Measurements from ENCODE around the gene FAU. TPM values are rescaled to one million over a fixed set of nuclear protein-coding genes. Genes with fewer than 3 reads are reported as not detected.

FAU gene
- total and polyA plus RNA-seq, 2 of the 13 experiments (the other 11 are each of a cell fraction or from before 2014, with no cell fraction given) = 374 to 869 TPM

DNA sequence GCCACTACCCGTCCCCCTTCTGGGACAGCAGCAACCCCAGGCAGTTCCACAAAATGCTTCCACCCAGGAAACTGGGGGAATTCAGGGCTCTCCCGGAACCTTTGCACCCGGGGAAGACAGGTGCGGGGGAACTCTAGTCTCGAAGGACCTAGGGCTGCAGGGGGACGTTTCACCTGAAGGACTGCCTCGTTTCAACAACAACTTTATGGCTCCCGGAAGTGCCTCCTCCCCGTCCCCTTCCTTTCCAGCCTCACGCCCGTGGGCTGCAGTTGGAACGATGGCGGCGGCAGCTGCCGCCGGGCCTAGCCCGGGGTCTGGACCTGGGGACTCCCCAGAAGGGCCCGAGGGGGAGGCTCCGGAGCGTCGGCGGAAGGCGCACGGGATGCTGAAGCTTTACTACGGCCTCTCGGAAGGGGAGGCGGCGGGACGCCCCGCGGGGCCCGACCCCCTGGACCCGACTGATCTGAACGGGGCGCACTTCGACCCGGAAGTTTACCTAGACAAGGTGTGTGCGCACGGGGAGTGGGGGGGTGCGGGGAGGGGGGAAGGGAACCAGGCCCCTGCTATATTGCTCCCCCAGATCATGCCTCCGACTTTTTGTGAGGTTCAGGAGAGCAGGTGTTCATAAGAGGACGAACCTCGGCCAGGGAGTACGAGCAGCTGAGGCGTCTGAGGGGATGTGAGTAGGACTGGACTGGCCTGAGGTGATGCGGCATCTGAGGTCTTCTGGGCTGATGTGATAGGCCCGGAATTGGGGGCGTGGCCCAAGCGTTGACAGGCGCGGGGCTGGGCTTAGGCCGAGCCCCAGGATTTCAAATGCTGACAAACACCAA, 25.7 kb downstream of the FAU start, which contains the start of gene VPS51 (continued):
- TF ChIP-seq, protein P1, sequence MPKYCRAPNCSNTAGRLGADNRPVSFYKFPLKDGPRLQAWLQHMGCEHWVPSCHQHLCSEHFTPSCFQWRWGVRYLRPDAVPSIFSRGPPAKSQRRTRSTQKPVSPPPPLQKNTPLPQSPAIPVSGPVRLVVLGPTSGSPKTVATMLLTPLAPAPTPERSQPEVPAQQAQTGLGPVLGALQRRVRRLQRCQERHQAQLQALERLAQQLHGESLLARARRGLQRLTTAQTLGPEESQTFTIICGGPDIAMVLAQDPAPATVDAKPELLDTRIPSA (CRISPR knock-in tag; IDR thresholded peaks at IDR 0.05; ENCODE audit: borderline replicate concordance) = no peak
- TF ChIP-seq, protein P2, sequence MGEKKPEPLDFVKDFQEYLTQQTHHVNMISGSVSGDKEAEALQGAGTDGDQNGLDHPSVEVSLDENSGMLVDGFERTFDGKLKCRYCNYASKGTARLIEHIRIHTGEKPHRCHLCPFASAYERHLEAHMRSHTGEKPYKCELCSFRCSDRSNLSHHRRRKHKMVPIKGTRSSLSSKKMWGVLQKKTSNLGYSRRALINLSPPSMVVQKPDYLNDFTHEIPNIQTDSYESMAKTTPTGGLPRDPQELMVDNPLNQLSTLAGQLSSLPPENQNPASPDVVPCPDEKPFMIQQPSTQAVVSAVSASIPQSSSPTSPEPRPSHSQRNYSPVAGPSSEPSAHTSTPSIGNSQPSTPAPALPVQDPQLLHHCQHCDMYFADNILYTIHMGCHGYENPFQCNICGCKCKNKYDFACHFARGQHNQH (CRISPR knock-in tag; IDR thresholded peaks at IDR 0.05) = peak; percentile 83; the same call in 1 of the 2 replicates
- TF ChIP-seq ZNF766 (CRISPR knock-in tag; IDR thresholded peaks at IDR 0.05; ENCODE audit: borderline replicate concordance) (no peak), NCOA5 (CRISPR knock-in tag; IDR thresholded peaks at IDR 0.05) (no peak; the same call in 1 of the 2 replicates), ZNF660 (CRISPR knock-in tag; IDR thresholded peaks at IDR 0.05; ENCODE audit: borderline replicate concordance, low read depth) (no peak), ZNF549 (CRISPR knock-in tag; IDR thresholded peaks at IDR 0.05) (no peak), ZNF484 (CRISPR knock-in tag; IDR thresholded peaks at IDR 0.05; ENCODE audit: borderline replicate concordance, low read depth) (no peak), FOXA1 (IDR thresholded peaks at IDR 0.05) (no peak), FOXA1 (CRISPR knock-in tag; IDR thresholded peaks at IDR 0.05) (peak; percentile 67), ZSCAN29 (CRISPR knock-in tag; conservative IDR thresholded peaks at IDR 0.05) (no peak; the same call in 1 of the 2 replicates), ZNF264 (CRISPR knock-in tag; IDR thresholded peaks at IDR 0.05) (no peak), ZNF562 (CRISPR knock-in tag; IDR thresholded peaks at IDR 0.05; ENCODE audit: borderline replicate concordance) (no peak), CENPX (CRISPR knock-in tag; IDR thresholded peaks at IDR 0.05) (no peak), ZFP36L1 (CRISPR knock-in tag; IDR thresholded peaks at IDR 0.05) (no peak), ATM (IDR thresholded peaks at IDR 0.05; ENCODE audit: borderline replicate concordance) (no peak), HOXA9 (CRISPR knock-in tag; IDR thresholded peaks at IDR 0.05; ENCODE audit: borderline replicate concordance) (no peak), ZNF101 (CRISPR knock-in tag; IDR thresholded peaks at IDR 0.05; ENCODE audit: borderline replicate concordance, low read depth) (0 out of 2 replicates have a peak, but pooled peaks have one; percentile 36), JUN (CRISPR knock-in tag; IDR thresholded peaks at IDR 0.05) (no peak), ZSCAN21 (CRISPR knock-in tag; IDR thresholded peaks at IDR 0.05; ENCODE audit: borderline replicate concordance) (0 out of 2 replicates have a peak, but pooled peaks have one; percentile 58), GPN1 (CRISPR knock-in tag; IDR thresholded peaks at IDR 0.05; ENCODE audit: borderline replicate concordance) (no peak), HMG20A (CRISPR knock-in tag; IDR thresholded peaks at IDR 0.05; ENCODE audit: borderline replicate concordance) (no peak), ZNF30 (CRISPR knock-in tag; IDR thresholded peaks at IDR 0.05) (no peak), AGO2 (optimal IDR thresholded peaks at IDR 0.05; ENCODE audit: low read depth, low read length) (peak; percentile 90), TGIF2 (CRISPR knock-in tag; IDR thresholded peaks at IDR 0.05) (peak; percentile 89; the same call in 1 of the 2 replicates), ZFY (CRISPR knock-in tag; IDR thresholded peaks at IDR 0.05) (peak; percentile 93), ZMAT3 (CRISPR knock-in tag; conservative IDR thresholded peaks at IDR 0.05) (peak; percentile 75), ATF7 (IDR thresholded peaks at IDR 0.05) (no peak), ATF7 (CRISPR knock-in tag; IDR thresholded peaks at IDR 0.05) (peak; percentile 58), ELF3 (CRISPR knock-in tag; IDR thresholded peaks at IDR 0.05) (peak; percentile 89)
- TF ChIP-seq, protein P3, sequence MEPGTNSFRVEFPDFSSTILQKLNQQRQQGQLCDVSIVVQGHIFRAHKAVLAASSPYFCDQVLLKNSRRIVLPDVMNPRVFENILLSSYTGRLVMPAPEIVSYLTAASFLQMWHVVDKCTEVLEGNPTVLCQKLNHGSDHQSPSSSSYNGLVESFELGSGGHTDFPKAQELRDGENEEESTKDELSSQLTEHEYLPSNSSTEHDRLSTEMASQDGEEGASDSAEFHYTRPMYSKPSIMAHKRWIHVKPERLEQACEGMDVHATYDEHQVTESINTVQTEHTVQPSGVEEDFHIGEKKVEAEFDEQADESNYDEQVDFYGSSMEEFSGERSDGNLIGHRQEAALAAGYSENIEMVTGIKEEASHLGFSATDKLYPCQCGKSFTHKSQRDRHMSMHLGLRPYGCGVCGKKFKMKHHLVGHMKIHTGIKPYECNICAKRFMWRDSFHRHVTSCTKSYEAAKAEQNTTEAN (CRISPR knock-in tag; conservative IDR thresholded peaks at IDR 0.05) = no peak; the same call in 1 of the 2 replicates

Data from HepG2 (cell line).